Stimulated activated CD4-positive, alpha-beta T cell treated with anti-CD3 and anti-CD28 coated beads, Interleukin-15, amount 100 ng/mL, for 1 hour (primary cell): ENCODE measurements around the gene GP1BA.

Experiments used
- DNase-seq, 2 donors: peaks; one replicate each; pipeline ENCODE4 v3.0.0-alpha.2; 2020; ENCODE audit warnings: low read depth in 1 of 2, low spot score in 1 of 2

The GP1BA gene

GRCh38 chr17:4949321-4950074, 17.4 kb downstream of the GP1BA start:
- peak; percentile 57 to 61 for DNase-seq

GRCh38 chr17:4950075-4950745, 18.1 kb downstream of the GP1BA start:
- peak in 1 of 2 donors; percentile 58 for DNase-seq

- DNase-seq = no peak
Observed at GRCh38 chr17:4950746-4951204, 18.7 kb downstream of the GP1BA start, which contains the start of gene ENO3. Gene ENO3 (plus strand): TSS chr17:4951119. CDS start chr17:4951830, 711 bp downstream.

- DNase-seq = no peak
Observed at GRCh38 chr17:4951486-4951885, 19.4 kb downstream of the GP1BA start.

- no peak for DNase-seq
Observed at GRCh38 chr17:4953451-4953961, 21.4 kb downstream of the GP1BA start.

GRCh38 chr17:4955091-4955490, 23.0 kb downstream of the GP1BA start:
- DNase-seq = no peak

- DNase-seq = no peak
Observed at GRCh38 chr17:4956493-4957061, 24.5 kb downstream of the GP1BA start.

GRCh38 chr17:4958102-4958501, 26.0 kb downstream of the GP1BA start:
- no peak for DNase-seq

- no peak for DNase-seq
Observed at GRCh38 chr17:4959261-4959965, 27.3 kb downstream of the GP1BA start.

GRCh38 chr17:4960279-4960922, 28.3 kb downstream of the GP1BA start:
- no peak for DNase-seq

GRCh38 chr17:4965311-4965986, 33.4 kb downstream of the GP1BA start:
- no peak for DNase-seq

- DNase-seq = peak; percentile 75 to 89
Observed at GRCh38 chr17:4966844-4967538, 34.9 kb downstream of the GP1BA start.

GRCh38 chr17:4967539-4968485, 35.7 kb downstream of the GP1BA start, which contains the start of gene SPAG7:
Gene SPAG7 (minus strand): TSS chr17:4967817. CDS start chr17:4967804, 13 bp downstream.
- peak; percentile 86 to 93 for DNase-seq

- DNase-seq = no peak
Observed at GRCh38 chr17:4968486-4969046, 36.5 kb downstream of the GP1BA start.

GRCh38 chr17:4969047-4969550, 37.0 kb downstream of the GP1BA start:
- no peak for DNase-seq

GRCh38 chr17:4969551-4970173, 37.6 kb downstream of the GP1BA start:
- no peak for DNase-seq

GRCh38 chr17:4970273-4970672, 38.2 kb downstream of the GP1BA start:
- DNase-seq = no peak
